ENCODE results near the gene RNF149.

The RNF149 gene

GRCh38 chr2:101294861-101295260, 13.6 kb downstream of the RNF149 start:
- ChIA-PET POLR2A (ENCODE audit: low non-redundant PET) (no interaction called here), CTCF (interaction anchor here (0.7 kb wide), 1 partner anchor 24 kb away, joined by 3 read pairs; no protein-coding TSS in a partner anchor)
- no peak overlapping the region for H3K27ac ChIP-seq
- TF ChIP-seq CTCF (conservative IDR thresholded peaks at IDR 0.05; ENCODE audit: low read depth) = no peak
- DNase-seq (ENCODE audit: low spot score) = no peak

GRCh38 chr2:101293544-101293943, 15.0 kb downstream of the RNF149 start:
- POLR2A ChIA-PET (ENCODE audit: low non-redundant PET) = no interaction called here
- no peak for DNase-seq (ENCODE audit: low spot score)
- TF ChIP-seq CTCF (conservative IDR thresholded peaks at IDR 0.05; ENCODE audit: low read depth) = no peak
- CTCF ChIA-PET = no interaction called here
- no peak overlapping the region for H3K27ac ChIP-seq

- POLR2A ChIA-PET (ENCODE audit: low non-redundant PET) = no interaction called here
Measured at GRCh38 chr2:101291973-101292372, 16.5 kb downstream of the RNF149 start.

GRCh38 chr2:101290711-101291110, 17.8 kb downstream of the RNF149 start:
- no peak for DNase-seq (ENCODE audit: low spot score)
- TF ChIP-seq CTCF (conservative IDR thresholded peaks at IDR 0.05; ENCODE audit: low read depth) = no peak
- H3K27ac ChIP-seq = no peak overlapping the region
- ChIA-PET CTCF (no interaction called here), POLR2A (ENCODE audit: low non-redundant PET) (interaction anchor here (0.6 kb wide), 1 partner anchor 339 kb away, joined by 8 read pairs; no protein-coding TSS in a partner anchor)

More at GRCh38 chr2:101291973-101292372, 16.5 kb downstream of the RNF149 start:
- no peak for DNase-seq (ENCODE audit: low spot score)
- CTCF ChIA-PET = no interaction called here
- no peak for TF ChIP-seq CTCF (conservative IDR thresholded peaks at IDR 0.05; ENCODE audit: low read depth)
- H3K27ac ChIP-seq = no peak overlapping the region

- DNase-seq (ENCODE audit: low spot score) = no peak
- H3K27ac ChIP-seq = no peak overlapping the region
- no peak for TF ChIP-seq CTCF (conservative IDR thresholded peaks at IDR 0.05; ENCODE audit: low read depth)
- CTCF ChIA-PET = interaction anchor here (0.6 kb wide), 1 partner anchor 54 kb away, joined by 4 read pairs; no protein-coding TSS in a partner anchor
- POLR2A ChIA-PET (ENCODE audit: low non-redundant PET) = no interaction called here
Measured at GRCh38 chr2:101287303-101287702, 21.2 kb downstream of the RNF149 start.

- TF ChIP-seq CTCF (conservative IDR thresholded peaks at IDR 0.05; ENCODE audit: low read depth) = no peak
- ChIA-PET CTCF (no interaction called here), POLR2A (ENCODE audit: low non-redundant PET) (no interaction called here)
- DNase-seq (ENCODE audit: low spot score) = no peak
- no peak overlapping the region for H3K27ac ChIP-seq
Measured at GRCh38 chr2:101286684-101287083, 21.8 kb downstream of the RNF149 start.

- no peak overlapping the region for H3K27ac ChIP-seq
- TF ChIP-seq CTCF (conservative IDR thresholded peaks at IDR 0.05; ENCODE audit: low read depth) = no peak
- CTCF ChIA-PET = interaction anchor here (0.8 kb wide), 1 partner anchor 59 kb away, joined by 3 read pairs; no protein-coding TSS in a partner anchor
- DNase-seq (ENCODE audit: low spot score) = no peak
- POLR2A ChIA-PET (ENCODE audit: low non-redundant PET) = no interaction called here
Measured at GRCh38 chr2:101282980-101283379, 25.5 kb downstream of the RNF149 start.

All from RWPE1 (cell line).